IMR-90 (cell line): Measurements from ENCODE around the gene AGO1. TPM values are rescaled to one million over a fixed set of nuclear protein-coding genes. Genes with fewer than 3 reads are reported as not detected.

ENCODE experiments used
- ATAC-seq: fragments of 200-7000 bp; cut with Tn5 transposase; 2 replicates; pipeline ENCODE4 v1.9.1; 2020; ENCODE audit warnings: low read depth, mild to moderate bottlenecking, moderate library complexity
- BruUV-seq: library from RNA; stranded (reverse); fragments of 400-500 nt; replicated peaks from 2 replicates; lab custom pipeline; 2021; lab: Mats Ljungman, UMichigan
- CTCF ChIA-PET: fragments of 300-600 bp; formaldehyde crosslinking; extraction: SDS; loops from one replicate; lab custom pipeline; 2021; ENCODE audit warnings: antibody characterized with exemption; lab: Yijun Ruan, JAX
- POLR2A ChIA-PET: fragments of 300-600 bp; sonication (Branson Sonifier 250); formaldehyde crosslinking; loops from one replicate; lab custom pipeline; 2022; ENCODE audit warnings: antibody characterized with exemption; ENCODE audit not compliant: unreplicated experiment; lab: Charles Lee
- DNase-seq: peaks from one replicate; pipeline ENCODE4 v3.0.0; 2013
- H2AFZ ChIP-seq: replicated peaks from 2 replicates; pipeline ENCODE3; 2013; ENCODE audit warnings: low read length, mild to moderate bottlenecking; ENCODE audit not compliant: poor library complexity
- H2AK5ac ChIP-seq: 2 replicates; pipeline ENCODE4 v1.6.1; 2013; ENCODE audit warnings: low read depth, low read length, inconsistent platforms
- H2AK9ac ChIP-seq: replicated peaks from 2 replicates; pipeline ENCODE3; 2013; ENCODE audit warnings: mild to moderate bottlenecking, low read depth, low read length, moderate library complexity; ENCODE audit not compliant: poor library complexity
- H2BK120ac ChIP-seq: 2 replicates; pipeline ENCODE4 v1.6.1; 2013; ENCODE audit warnings: low read depth, low read length, inconsistent platforms
- H2BK15ac ChIP-seq: 3 replicates; pipeline ENCODE4 v1.6.1; 2013; ENCODE audit warnings: low read depth, low read length, inconsistent platforms
- H2BK20ac ChIP-seq: 2 replicates; pipeline ENCODE4 v1.6.1; 2013; ENCODE audit warnings: low read depth, mild to moderate bottlenecking, inconsistent platforms, low read length, moderate library complexity
- H2BK5ac ChIP-seq: 2 replicates; pipeline ENCODE4 v1.6.1; 2013; ENCODE audit warnings: mild to moderate bottlenecking, low read depth, low read length, inconsistent platforms; ENCODE audit not compliant: poor library complexity, severe bottlenecking
- H3K14ac ChIP-seq: replicated peaks from 2 replicates; pipeline ENCODE4 v1.6.1; 2013; ENCODE audit warnings: low read depth, low read length, inconsistent platforms
- H3K18ac ChIP-seq: 2 replicates; pipeline ENCODE4 v1.6.1; 2013; ENCODE audit warnings: low read depth, low read length, control low read depth
- H3K23ac ChIP-seq: 2 replicates; pipeline ENCODE4 v1.6.1; 2013; ENCODE audit warnings: low read depth, low read length, inconsistent platforms
- H3K27ac ChIP-seq: 2 replicates; pipeline ENCODE4 v1.5.1; 2013; ENCODE audit warnings: mild to moderate bottlenecking, control low read depth, low read length; ENCODE audit not compliant: insufficient read depth
- H3K27me3 ChIP-seq: 2 replicates; pipeline ENCODE4 v1.6.1; 2013; ENCODE audit warnings: low read length; ENCODE audit not compliant: control insufficient read depth, insufficient read depth
- H3K36me3 ChIP-seq: 2 replicates; pipeline ENCODE4 v1.6.1; 2013; ENCODE audit warnings: low read length, mixed read lengths; ENCODE audit not compliant: control insufficient read depth, insufficient read depth
- H3K4ac ChIP-seq: 2 replicates; pipeline ENCODE4 v1.6.1; 2013; ENCODE audit warnings: low read depth, low read length, inconsistent platforms
- H3K4me1 ChIP-seq: 2 replicates; pipeline ENCODE4 v1.6.1; 2013; ENCODE audit warnings: low read length, mixed read lengths; ENCODE audit not compliant: control insufficient read depth, insufficient read depth
- H3K4me2 ChIP-seq: 2 replicates; pipeline ENCODE4 v1.6.1; 2013; ENCODE audit warnings: low read depth, mild to moderate bottlenecking, control low read depth, low read length, moderate library complexity
- H3K4me3 ChIP-seq: 2 replicates; pipeline ENCODE4 v1.5.1; 2013; ENCODE audit warnings: low read depth, mild to moderate bottlenecking, control low read depth, low read length, moderate library complexity; ENCODE audit not compliant: insufficient read depth
- H3K56ac ChIP-seq: 2 replicates; pipeline ENCODE4 v1.6.1; 2013; ENCODE audit warnings: low read length, inconsistent platforms; ENCODE audit not compliant: insufficient read depth; ENCODE audit errors: extremely low read depth
- H3K79me1 ChIP-seq, 2 experiments: 2 replicates each; pipeline ENCODE4 v1.6.1; 2013; ENCODE audit warnings: low read length in 2 of 2, inconsistent platforms in 1 of 2, low read depth in 1 of 2
- H3K9ac ChIP-seq: 2 replicates; pipeline ENCODE4 v1.6.1; 2013; ENCODE audit warnings: low read depth, low read length, control low read depth
- H3K9me1 ChIP-seq: 2 replicates; pipeline ENCODE4 v1.6.1; 2013; ENCODE audit warnings: low read length, inconsistent platforms; ENCODE audit not compliant: insufficient read depth
- H3K9me3 ChIP-seq: 2 replicates; pipeline ENCODE4 v1.6.1; 2013; ENCODE audit warnings: low read length; ENCODE audit not compliant: control insufficient read depth, insufficient read depth
- H4K20me1 ChIP-seq: 2 replicates; pipeline ENCODE4 v1.6.1; 2013; ENCODE audit warnings: low read length, inconsistent platforms; ENCODE audit not compliant: insufficient read depth
- H4K5ac ChIP-seq: 2 replicates; pipeline ENCODE4 v1.6.1; 2013; ENCODE audit warnings: mild to moderate bottlenecking, low read depth, low read length, control low read depth
- H4K8ac ChIP-seq, 2 experiments: 2 replicates each; pipeline ENCODE4 v1.6.1; 2013; ENCODE audit warnings: low read depth in 2 of 2, low read length in 2 of 2, control low read depth in 1 of 2, inconsistent platforms in 1 of 2
- H4K91ac ChIP-seq: 2 replicates; pipeline ENCODE4 v1.6.1; 2013; ENCODE audit warnings: low read depth, low read length, inconsistent platforms; ENCODE audit not compliant: insufficient read depth
- BHLHE40 ChIP-seq: fragments of 150-350 bp; IDR thresholded peaks from 2 replicates; pipeline ENCODE4 v1.6.1; 2016; ENCODE audit warnings: mild to moderate bottlenecking, low read depth, low read length
- CEBPB ChIP-seq: IDR thresholded peaks from 2 replicates; pipeline ENCODE4 v1.6.1; 2012; ENCODE audit warnings: low read depth, low read length, improper control_type of control experiment
- CHD1 ChIP-seq: IDR thresholded peaks from 2 replicates; pipeline ENCODE4 v1.6.1; 2012; ENCODE audit warnings: low read depth, low read length, improper control_type of control experiment
- CTCF ChIP-seq: conservative IDR thresholded peaks from 2 replicates; pipeline ENCODE4 v1.5.1; 2012; ENCODE audit warnings: mild to moderate bottlenecking, low read depth, low read length, improper control_type of control experiment
- ELK1 ChIP-seq: fragments of 150-350 bp; IDR thresholded peaks from 2 replicates; pipeline ENCODE4 v1.6.1; 2016; ENCODE audit warnings: low read depth, mild to moderate bottlenecking, low read length, moderate library complexity, borderline replicate concordance
- FOS ChIP-seq: fragments of 150-350 bp; IDR thresholded peaks from 2 replicates; pipeline ENCODE4 v1.6.1; 2016; ENCODE audit warnings: low read depth, low read length
- MAFK ChIP-seq: IDR thresholded peaks from 2 replicates; pipeline ENCODE4 v1.6.1; 2012; ENCODE audit warnings: low read depth, low read length, improper control_type of control experiment
- MAZ ChIP-seq: IDR thresholded peaks from 2 replicates; pipeline ENCODE4 v1.6.1; 2012; ENCODE audit warnings: low read depth, mild to moderate bottlenecking, low read length, improper control_type of control experiment, moderate library complexity, borderline replicate concordance
- MXI1 ChIP-seq: IDR thresholded peaks from 2 replicates; pipeline ENCODE4 v1.6.1; 2012; ENCODE audit warnings: low read depth, mild to moderate bottlenecking, low read length, moderate library complexity, borderline replicate concordance
- NFE2L2 ChIP-seq: fragments of 150-350 bp; IDR thresholded peaks from 2 replicates; pipeline ENCODE4 v1.6.1; 2016; ENCODE audit warnings: low read depth, mild to moderate bottlenecking, low read length
- POLR2A ChIP-seq: IDR thresholded peaks from 2 replicates; pipeline ENCODE4 v1.6.1; 2012; ENCODE audit warnings: mild to moderate bottlenecking, low read depth, low read length
- RAD21 ChIP-seq: IDR thresholded peaks from 2 replicates; pipeline ENCODE4 v1.6.1; 2012; ENCODE audit warnings: low read length, improper control_type of control experiment
- RCOR1 ChIP-seq: IDR thresholded peaks from 2 replicates; pipeline ENCODE4 v1.6.1; 2012; ENCODE audit warnings: mild to moderate bottlenecking, low read length, improper control_type of control experiment; ENCODE audit not compliant: insufficient replicate concordance
- RFX5 ChIP-seq: IDR thresholded peaks from 2 replicates; pipeline ENCODE4 v1.8.0; 2012; ENCODE audit warnings: low read depth, mild to moderate bottlenecking, low read length, moderate library complexity
- SMC3 ChIP-seq: fragments of 150-350 bp; IDR thresholded peaks from 2 replicates; pipeline ENCODE4 v1.6.1; 2016; ENCODE audit warnings: low read depth, mild to moderate bottlenecking, antibody characterized with exemption, low read length, moderate library complexity
- USF2 ChIP-seq: fragments of 150-350 bp; IDR thresholded peaks from 2 replicates; pipeline ENCODE4 v1.6.1; 2017; ENCODE audit warnings: mild to moderate bottlenecking, antibody characterized with exemption, low read length, low read depth
- WGBS, 2 experiments: methylation state at CpG; one replicate each; pipeline versions ENCODE4 v1.1.5 to v1.1.7; 2013; ENCODE audit warnings: missing lambda C conversion rate in 2 of 2; ENCODE audit not compliant: insufficient read length in 1 of 2; ENCODE audit errors: extremely low coverage in 2 of 2; 5-methylcytosine and 5-hydroxymethylcytosine counted together
- dilution Hi-C: fragments of 300-500 bp; cut with HindIII; formaldehyde crosslinking; loops from one replicate; pipeline ENCODE4 v1.14.3; 2018; ENCODE audit warnings: low sequenced_read_pairs; ENCODE audit not compliant: unreplicated experiment
- in situ Hi-C: fragments of 300-500 bp; cut with MboI; formaldehyde crosslinking; loops from 3 replicates; pipeline ENCODE4 v1.14.3; 2019; ENCODE audit warnings: low sequenced_read_pairs, inconsistent platforms, mixed read lengths
- intact Hi-C: fragments of 100-400 bp; cut with micrococcal nuclease; formaldehyde crosslinking; loops from 2 replicates; pipeline ENCODE4 v1.10.0; 2022
- polyA plus RNA-seq, 3 experiments: library from polyadenylated mRNA; depleted of rRNA; stranded (reverse); fragments of >200 nt; gene quantifications; 2 replicates each; pipeline ENCODE4 v1.2.3, GENCODE V29; 2012; ENCODE audit warnings: low replicate concordance in 1 of 3
- total RNA-seq: library from RNA; depleted of rRNA; stranded (reverse); fragments of >200 nt; gene quantifications from 2 replicates; pipeline ENCODE4 v1.2.3, GENCODE V29; 2012

Gene AGO1
- total and polyA plus RNA-seq, 2 of the 4 experiments (the other 2 are of a cell fraction), result 11.3 to 21.5 TPM

GRCh38 chr1:35863881-35864625 is 19.0 kb upstream of the AGO1 start:
- CTCF ChIA-PET, result interaction anchor here (1.0 kb wide), 1 partner anchor 19 kb away, joined by 4 read pairs; the partner anchor contains the start of gene AGO1

More at GRCh38 chr1:35863881-35864625, 19.0 kb upstream of the AGO1 start:
- H3K4ac ChIP-seq, result no peak overlapping the region
- no peak overlapping the region for H4K8ac ChIP-seq
- H3K4me2 ChIP-seq, result no peak overlapping the region
- no peak overlapping the region for H3K27ac ChIP-seq
- DNase-seq (no peak), ATAC-seq (no peak)
- no CpG with 5 or more reads among the region's 3 CpGs for WGBS, 2 experiments
- H2BK20ac ChIP-seq, result no peak overlapping the region
- no peaks in the 10 kb centered on the region for H3K4me1 ChIP-seq
- no peak overlapping the region for H2BK15ac ChIP-seq
- no peaks in the 10 kb centered on the region for H3K9me3 ChIP-seq
- POLR2A ChIA-PET, result no interaction called here
- H3K18ac ChIP-seq, result no peak overlapping the region
- in situ Hi-C loops (no loop called here), dilution Hi-C loops (no loop called here), intact Hi-C loops (no loop called here)
- no peak overlapping the region for H4K5ac ChIP-seq
- H2AFZ ChIP-seq, result no peak overlapping the region
- H4K20me1 ChIP-seq, result no peaks in the 10 kb centered on the region
- H3K23ac ChIP-seq, result no peak overlapping the region
- H3K27me3 ChIP-seq, result no peaks in the 10 kb centered on the region
- no peak overlapping the region for H3K4me3 ChIP-seq
- no peak overlapping the region for H3K14ac ChIP-seq
- no peak overlapping the region for H2BK5ac ChIP-seq
- no peak overlapping the region for H2BK120ac ChIP-seq
- TF ChIP-seq NFE2L2 (no peak), CTCF (no peak), FOS (no peak), CHD1 (no peak), ELK1 (no peak), RFX5 (no peak), MXI1 (no peak), BHLHE40 (no peak), RCOR1 (no peak), CEBPB (no peak), USF2 (no peak), RAD21 (no peak), MAFK (no peak), POLR2A (no peak), MAZ (no peak), SMC3 (no peak)
- H3K9me1 ChIP-seq, result no peaks in the 10 kb centered on the region
- H2AK9ac ChIP-seq, result no peak overlapping the region
- H4K91ac ChIP-seq, result no peak overlapping the region
- no peaks in the 10 kb centered on the region for H3K79me1 ChIP-seq
- H3K56ac ChIP-seq, result no peak overlapping the region
- BruUV-seq, result no TSS peak
- H3K36me3 ChIP-seq, result no peaks in the 10 kb centered on the region
- H3K9ac ChIP-seq, result no peak overlapping the region
- no peak overlapping the region for H2AK5ac ChIP-seq
